GM12864 (cell line): Measurements from ENCODE around the gene DUSP12.
"Not testable (repeated sequence)": the region's sequence is repeated elsewhere in the genome, so short reads cannot be mapped to it uniquely, and the experiment has no call there.

Experiments used
- DNase-seq: peaks from one replicate; pipeline ENCODE4 v3.0.0-alpha.2; 2011; ENCODE audit warnings: low read depth
- H3K4me3 ChIP-seq: 2 replicates; pipeline ENCODE4 v1.5.1; 2011; ENCODE audit warnings: mild to moderate bottlenecking, low read depth, low read length, control low read depth
- CTCF ChIP-seq: IDR thresholded peaks from 2 replicates; pipeline ENCODE4 v1.5.1; 2011; ENCODE audit warnings: low read depth, mild to moderate bottlenecking, moderate library complexity, low read length, control low read depth, inconsistent platforms; ENCODE audit errors: missing control alignments

Gene DUSP12

GRCh38 chr1:161721738-161722343 is 27.7 kb upstream of the DUSP12 start:
- DNase-seq, result no peak
- no peak for TF ChIP-seq CTCF
- no peak overlapping the region for H3K4me3 ChIP-seq

GRCh38 chr1:161722406-161722805 is 27.2 kb upstream of the DUSP12 start:
- no peak for DNase-seq
- no peak overlapping the region for H3K4me3 ChIP-seq
- TF ChIP-seq CTCF, result no peak

GRCh38 chr1:161723459-161724141 is 26.0 kb upstream of the DUSP12 start:
- no peak overlapping the region for H3K4me3 ChIP-seq
- no peak for TF ChIP-seq CTCF
- no peak for DNase-seq

GRCh38 chr1:161725258-161725907 is 24.2 kb upstream of the DUSP12 start:
- peak overlapping the region; percentile 74 for H3K4me3 ChIP-seq
- not testable (repeated sequence) for DNase-seq

- peak; percentile 42 for TF ChIP-seq CTCF
- DNase-seq, result no peak
- peak overlapping the region; percentile 74 for H3K4me3 ChIP-seq
These were observed 23.6 kb upstream of the DUSP12 start for GRCh38 chr1:161725908-161726472.

GRCh38 chr1:161726473-161727255 is 22.9 kb upstream of the DUSP12 start:
- TF ChIP-seq CTCF, result no peak
- DNase-seq, result no peak
- H3K4me3 ChIP-seq, result peak overlapping the region; percentile 74

- TF ChIP-seq CTCF, result no peak
- no peak for DNase-seq
- peak overlapping the region; percentile 74 for H3K4me3 ChIP-seq
These were observed 22.2 kb upstream of the DUSP12 start for GRCh38 chr1:161727256-161727924.
